Stimulated activated CD4-positive, alpha-beta T cell treated with anti-CD3 and anti-CD28 coated beads, TNF-alpha, amount 100 ng/mL, for 48 hours (primary cell): ENCODE data around the gene TOR1AIP2.

Experiments used
- DNase-seq, 3 donors: peaks; one replicate each; pipeline ENCODE4 v3.0.0-alpha.2; 2020; ENCODE audit warnings: low read depth in 3 of 3

Gene TOR1AIP2

GRCh38 chr1:179825798-179826460 is 51.7 kb downstream of the TOR1AIP2 start:
- DNase-seq, result no peak

DNA sequence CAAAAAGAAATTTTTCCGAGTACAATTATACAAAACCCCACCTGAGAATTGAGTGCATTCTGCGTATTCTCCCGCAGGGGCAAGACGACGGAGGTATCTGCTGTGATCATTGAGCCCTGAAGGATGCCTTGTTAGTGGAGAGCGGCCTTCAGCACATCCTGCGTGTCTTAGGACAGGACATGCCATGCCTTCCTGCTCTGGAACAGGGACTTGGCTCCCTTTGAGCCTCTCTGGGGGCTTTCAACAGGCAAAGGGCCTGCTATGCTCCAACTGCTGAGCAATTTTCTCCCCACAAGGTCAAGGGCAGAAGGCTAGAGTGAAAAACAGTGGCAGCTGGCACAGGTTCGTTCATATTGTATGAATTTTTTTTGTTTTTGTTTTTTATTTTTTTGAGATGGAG is 52.4 kb downstream of the TOR1AIP2 start:
- no peak for DNase-seq

- no peak for DNase-seq
Observed at GRCh38 chr1:179824265-179824664, 53.3 kb downstream of the TOR1AIP2 start.

GRCh38 chr1:179823693-179824092 is 53.9 kb downstream of the TOR1AIP2 start:
- no peak for DNase-seq

DNA sequence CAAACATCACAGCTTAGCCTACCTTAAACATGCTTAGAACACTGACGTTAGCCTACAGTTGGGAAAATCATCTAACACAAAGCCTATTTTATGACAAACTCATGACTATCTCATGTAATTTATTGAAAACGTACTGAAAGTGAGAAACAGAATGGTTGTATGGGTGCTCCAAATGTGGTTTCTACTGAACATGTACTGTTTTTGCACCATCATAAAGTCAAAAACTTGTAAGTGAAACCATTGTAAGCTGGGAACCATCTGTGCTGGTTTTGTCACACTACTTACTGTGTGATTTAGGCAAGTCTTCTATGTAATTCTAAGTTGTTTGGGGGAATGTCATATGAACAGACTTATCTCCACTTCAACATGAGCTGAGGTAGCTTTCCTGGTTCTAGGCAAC is 55.5 kb downstream of the TOR1AIP2 start:
- DNase-seq, result no peak

GRCh38 chr1:179821524-179821923 is 56.1 kb downstream of the TOR1AIP2 start:
- no peak for DNase-seq

DNA sequence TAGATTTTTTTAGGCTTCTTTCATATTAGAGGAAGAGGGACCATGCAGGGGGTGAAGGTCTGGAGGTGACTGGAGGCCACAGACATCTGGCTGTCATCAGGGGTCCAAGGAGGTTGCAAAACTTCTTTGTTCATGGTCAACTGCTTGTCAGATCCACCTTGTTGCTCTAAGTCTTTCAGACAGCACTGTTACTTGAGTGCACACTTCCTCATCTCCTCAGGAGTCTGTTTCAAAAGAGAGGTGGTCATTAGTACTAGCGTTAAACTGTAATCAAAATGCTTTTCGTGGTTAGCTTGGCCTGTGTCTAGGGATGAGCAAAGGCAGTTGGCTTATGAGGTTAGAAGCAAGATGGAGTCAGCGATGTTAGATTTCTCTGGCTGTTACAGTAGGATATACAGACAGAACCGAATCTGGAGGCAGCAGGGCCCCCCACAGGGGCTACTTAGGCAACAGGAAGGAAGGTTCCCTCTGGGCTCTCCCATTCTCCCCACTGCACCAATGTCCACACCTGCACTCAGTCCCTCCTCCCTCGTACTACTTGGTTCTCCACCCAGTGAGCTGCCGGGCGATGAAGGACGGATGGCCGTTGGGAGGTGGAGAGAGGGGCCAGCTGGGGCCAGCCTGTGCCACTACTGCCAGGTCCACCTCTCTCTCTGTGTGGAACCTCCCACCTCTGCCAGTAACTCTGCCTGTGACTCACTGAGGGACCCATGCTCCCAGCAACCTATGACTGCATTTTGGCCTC is 57.2 kb downstream of the TOR1AIP2 start:
- DNase-seq, result no peak

DNA sequence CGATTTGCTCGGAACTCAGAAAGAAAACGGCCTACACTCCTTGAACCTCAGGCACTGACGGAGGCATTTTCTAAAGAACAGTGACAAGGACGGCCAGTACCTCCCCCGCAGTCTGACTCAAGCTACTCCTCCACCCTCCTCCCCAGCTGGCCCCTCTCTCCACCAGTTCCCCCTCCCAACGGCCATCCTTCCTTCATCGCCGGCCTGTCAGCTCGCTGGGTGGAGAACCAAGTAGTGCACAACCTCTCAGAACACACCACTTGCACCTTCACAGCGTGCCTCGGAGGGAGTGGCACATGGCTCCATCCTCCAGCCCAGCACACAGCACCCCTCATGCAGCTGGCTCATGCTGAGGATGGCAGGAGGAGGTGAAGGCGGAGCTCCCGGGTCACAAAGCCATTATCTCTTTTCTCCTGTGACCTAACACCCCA is 58.8 kb downstream of the TOR1AIP2 start:
- no peak for DNase-seq

DNA sequence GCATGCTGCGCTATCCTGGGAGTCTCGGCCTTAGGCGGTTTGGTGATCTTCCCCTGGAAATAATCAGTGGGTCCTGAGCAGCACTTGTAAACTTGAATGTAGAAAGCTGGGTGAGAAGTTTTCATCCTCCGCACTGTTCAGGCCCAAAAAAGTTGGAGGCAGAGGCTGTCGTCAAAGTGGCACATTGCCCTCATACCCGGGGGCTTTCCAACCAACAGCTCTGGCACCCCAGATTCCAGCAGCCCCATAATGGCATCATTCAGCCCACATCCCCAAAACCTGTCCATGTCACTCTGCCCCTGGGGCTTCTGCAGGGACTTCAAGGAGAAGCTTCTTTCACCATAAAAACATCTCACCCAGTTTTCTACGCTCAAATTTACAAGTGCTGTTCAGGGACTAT is 59.3 kb downstream of the TOR1AIP2 start:
- no peak for DNase-seq

DNA sequence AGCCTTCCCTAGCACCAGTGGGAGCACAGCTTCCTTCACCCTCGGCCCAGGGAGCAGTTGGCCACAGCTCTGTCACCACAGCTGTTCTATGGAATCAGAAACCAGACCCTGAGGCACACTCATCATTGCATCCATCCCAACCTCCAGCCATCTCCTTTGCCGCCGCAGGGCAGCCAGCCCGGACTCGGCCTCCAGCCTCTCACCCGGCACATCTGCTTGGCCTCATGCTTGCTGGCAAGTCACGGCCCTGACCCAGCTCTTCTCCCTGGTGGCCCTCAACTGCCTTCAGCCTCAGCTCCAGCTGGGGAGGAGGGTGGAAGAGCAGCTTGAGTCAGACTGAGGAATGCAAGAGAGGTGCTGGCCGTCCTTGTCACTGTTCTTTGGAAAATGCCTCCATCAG is 59.8 kb downstream of the TOR1AIP2 start:
- DNase-seq, result no peak

- DNase-seq, result no peak
Observed at GRCh38 chr1:179817056-179817455, 60.5 kb downstream of the TOR1AIP2 start.

GRCh38 chr1:179816196-179816960 is 61.2 kb downstream of the TOR1AIP2 start:
- no peak for DNase-seq

DNA sequence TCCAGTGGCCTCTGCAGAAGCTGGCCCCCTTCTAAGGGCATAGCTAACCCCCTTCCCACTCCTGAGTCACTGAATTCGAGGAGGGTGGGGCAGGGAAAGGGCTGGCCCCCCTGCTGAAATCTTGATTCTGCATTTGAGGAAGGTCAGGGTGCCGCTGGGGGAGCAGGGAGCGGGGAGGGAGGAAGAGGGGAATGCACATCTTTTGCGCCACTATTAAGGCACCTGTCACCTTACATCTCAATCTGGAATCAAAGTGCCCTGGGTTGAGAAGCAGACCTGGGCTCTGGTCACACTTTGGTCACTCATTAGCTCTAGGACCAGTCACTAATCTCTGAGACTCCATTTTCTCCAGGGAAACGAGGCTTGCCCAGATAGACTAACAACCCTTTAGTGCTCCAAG is 62.0 kb downstream of the TOR1AIP2 start:
- DNase-seq, result no peak

GRCh38 chr1:179814546-179814838 is 63.1 kb downstream of the TOR1AIP2 start:
- DNase-seq, result peak in 1 of 3 donors; percentile 9

DNA sequence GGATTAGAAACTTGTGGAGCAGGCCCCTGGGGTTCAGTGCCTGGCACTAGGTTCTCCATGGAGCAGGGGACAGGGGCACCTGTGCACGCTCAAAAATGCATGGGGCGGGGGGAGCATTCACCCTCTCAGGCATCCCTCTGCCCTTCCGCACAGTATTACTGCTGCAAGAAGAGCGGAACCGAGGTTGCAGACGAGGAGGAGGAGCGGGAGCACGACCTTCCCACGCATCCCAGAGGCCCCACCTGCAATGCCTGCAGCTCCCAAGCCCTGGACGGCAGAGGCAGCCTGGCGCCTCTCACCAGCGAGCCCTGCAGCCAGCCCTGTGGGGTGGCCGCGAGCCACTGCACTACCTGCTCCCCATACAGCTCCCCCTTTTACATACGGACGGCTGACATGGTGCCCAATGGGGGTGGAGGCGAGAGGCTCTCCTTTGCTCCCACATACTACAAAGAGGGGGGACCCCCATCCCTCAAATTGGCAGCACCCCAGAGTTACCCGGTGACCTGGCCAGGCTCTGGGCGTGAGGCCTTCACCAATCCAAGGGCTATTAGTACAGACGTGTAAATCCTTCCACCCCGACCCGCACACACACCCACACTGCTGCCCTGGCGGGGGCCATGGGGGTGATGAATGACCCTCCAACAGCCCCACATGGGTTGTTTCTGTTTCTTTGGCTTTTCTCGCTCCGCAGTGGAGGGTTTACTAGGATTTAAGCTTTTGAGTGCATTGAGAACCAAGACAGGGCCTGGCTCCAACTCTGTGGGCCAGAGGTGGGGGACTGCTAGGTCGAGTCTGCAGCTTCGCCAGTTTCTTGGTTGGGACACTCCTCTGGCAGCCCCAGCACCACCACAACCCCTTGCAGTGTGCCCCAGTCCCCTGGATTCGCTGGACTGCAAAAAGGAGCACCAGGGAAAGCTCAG is 63.7 kb downstream of the TOR1AIP2 start:
- DNase-seq, result no peak

DNA sequence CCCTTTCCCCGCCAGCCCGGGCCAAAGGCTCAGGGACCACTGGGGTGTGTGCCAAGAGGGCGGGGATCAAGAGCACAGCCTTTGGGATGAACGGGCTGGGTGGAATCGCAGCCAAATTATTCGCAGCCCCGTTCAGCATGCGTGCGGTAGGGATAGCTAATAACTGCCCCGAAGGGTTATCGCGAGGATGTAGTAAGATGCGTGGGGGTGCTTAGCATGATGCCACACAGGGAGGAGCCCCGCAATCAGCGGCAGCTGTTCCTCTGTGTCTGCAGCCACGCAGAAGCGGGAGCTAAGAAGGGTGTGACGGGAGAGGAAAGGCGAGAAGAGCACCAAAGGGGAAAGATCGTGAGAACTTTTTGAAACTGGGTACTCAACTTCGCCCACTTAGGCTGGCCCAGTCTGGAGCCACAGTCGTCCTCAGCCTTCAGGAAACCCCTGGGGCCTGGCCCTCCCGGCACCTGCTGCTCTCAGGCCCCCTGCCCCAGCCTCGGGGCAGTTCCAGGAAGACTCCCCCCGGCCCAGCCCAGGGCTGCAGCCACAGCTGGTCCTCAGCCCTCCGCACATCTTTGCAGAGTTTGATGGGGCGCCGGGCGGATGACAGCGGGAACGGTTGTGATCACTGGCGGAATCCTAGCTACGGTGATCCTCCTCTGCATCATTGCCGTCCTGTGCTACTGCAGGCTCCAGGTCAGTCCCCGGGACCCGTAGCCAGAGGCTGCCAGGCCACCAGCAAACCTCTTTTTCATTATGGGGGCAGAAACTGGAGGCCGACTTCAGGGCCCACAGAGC is 64.9 kb downstream of the TOR1AIP2 start:
- no peak for DNase-seq

DNA sequence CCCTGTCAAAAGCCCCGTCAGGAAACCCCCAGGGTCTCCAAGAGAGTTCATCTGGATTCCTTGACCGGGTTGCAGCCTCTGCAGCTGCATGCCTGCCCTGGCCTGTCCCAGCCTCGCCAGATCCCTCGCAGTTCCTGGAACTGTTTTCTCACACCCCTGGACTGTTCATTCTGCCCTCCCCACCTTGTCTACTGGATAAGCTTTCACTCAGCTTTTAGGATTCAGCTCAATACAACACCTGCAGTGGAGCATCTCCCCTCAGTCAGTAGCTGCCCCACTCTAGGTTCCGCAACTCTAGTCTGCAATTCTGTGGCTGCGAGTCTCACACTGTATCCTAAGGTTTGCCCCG is 67.3 kb downstream of the TOR1AIP2 start:
- no peak for DNase-seq

DNA sequence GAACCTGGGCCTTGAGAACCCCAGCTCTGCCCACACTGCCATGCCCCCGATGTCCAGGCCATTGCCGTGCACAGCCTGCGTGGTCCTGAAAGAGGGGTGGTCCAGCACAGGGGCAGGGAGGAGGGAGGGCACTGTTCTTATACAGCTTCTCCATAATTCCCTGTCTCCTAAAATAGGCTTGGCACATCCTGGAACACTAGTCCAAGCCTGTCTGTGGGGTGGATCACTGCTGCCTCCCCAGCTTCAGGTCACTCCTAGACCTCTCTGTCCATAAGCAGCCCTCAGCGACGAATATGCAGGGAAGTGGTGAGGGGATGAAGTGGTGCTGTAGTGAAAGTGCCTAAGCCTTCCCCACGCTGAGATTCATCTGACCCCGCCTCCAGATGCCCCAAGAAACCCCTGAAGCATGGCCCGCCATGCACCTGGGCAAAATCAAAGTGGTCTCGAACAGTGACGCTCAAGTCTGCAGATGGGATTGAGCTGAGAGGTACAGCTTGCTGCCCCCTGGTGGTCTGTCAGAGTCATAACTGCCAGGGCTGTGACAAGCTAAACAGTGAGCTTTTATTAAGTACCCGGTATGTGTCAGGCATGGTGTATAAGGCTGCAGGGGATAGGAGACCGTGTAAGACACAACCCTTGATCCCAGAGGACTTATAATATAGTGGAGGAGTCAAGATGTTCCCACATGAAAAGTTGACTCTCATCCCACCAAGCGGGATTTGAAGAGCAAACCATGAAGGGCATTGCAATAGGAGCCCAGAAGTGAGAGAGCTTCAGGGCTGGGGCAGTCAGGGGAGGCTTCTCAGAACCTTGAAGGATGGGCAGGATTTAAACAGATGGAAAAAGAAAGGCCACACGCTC is 67.9 kb downstream of the TOR1AIP2 start:
- peak; percentile 29 to 53 (median 44) for DNase-seq

DNA sequence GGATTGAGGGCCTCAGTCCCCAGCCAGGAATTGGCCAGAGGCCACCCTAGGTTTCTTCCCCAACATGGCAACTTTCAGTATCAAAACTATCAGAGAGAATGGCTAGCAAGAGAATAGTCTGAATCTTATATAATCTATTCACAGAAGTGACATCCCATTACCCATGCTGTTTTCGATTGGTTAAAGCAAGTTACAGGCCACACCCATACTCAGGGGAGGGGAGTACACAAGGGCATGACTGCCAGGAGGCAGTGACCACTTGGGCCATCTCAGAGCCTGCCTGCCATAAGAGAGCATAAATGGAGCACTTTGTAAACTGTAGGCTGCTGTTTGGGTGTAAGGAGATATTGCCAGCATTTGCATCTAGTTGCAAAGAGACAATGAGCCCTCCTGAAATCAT is 69.1 kb downstream of the TOR1AIP2 start:
- DNase-seq, result no peak
